IMR-90 (cell line): ENCODE results near the gene SNX22.

Experiments
- TF ChIP-seq, protein P1 (sequence below): fragments of 150-350 bp; IDR thresholded peaks from 2 replicates; pipeline ENCODE4 v1.6.1; 2017; ENCODE audit warnings: mild to moderate bottlenecking, antibody characterized with exemption, low read length, low read depth
- TF ChIP-seq, protein P2 (sequence below): conservative IDR thresholded peaks from 2 replicates; pipeline ENCODE4 v1.5.1; 2012; ENCODE audit warnings: mild to moderate bottlenecking, low read depth, low read length, improper control_type of control experiment

DNA sequence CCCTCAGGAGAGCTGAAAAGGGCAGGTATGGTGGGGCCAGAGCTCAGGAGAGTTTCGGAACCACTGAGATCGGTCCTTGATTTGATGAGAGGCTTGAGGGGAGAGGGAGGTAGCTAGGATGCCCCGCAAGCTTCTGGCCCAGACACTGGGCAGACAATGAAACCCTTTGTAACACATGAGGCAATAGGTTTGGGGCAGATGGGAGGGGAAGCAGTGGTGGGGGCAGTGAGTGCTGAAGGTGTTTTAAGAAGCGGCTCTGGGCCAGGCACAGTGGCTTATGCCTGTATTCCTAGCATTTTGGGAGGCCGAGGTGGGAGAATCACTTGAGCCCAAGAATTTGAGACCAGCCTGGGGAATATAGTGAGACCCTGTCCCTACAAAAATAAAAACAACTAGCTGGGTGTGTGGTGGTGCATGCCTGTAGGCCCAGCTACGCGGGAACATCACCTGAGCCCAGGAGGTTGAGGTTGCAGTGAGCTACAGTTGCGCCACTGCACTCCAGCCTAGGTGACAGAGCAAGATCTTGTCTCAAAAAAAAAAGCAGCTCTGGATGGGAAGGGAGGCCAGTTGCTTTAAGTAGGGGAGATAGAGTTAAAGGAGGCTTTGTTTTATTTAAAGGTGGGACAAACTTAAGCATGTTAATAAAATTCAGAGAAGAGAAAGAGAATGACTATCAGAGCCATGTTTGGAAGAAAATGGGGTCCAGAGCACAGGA is 9.6 kb upstream of the SNX22 start:
- TF ChIP-seq, protein P1, sequence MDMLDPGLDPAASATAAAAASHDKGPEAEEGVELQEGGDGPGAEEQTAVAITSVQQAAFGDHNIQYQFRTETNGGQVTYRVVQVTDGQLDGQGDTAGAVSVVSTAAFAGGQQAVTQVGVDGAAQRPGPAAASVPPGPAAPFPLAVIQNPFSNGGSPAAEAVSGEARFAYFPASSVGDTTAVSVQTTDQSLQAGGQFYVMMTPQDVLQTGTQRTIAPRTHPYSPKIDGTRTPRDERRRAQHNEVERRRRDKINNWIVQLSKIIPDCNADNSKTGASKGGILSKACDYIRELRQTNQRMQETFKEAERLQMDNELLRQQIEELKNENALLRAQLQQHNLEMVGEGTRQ, result no peak
- TF ChIP-seq, protein P2, sequence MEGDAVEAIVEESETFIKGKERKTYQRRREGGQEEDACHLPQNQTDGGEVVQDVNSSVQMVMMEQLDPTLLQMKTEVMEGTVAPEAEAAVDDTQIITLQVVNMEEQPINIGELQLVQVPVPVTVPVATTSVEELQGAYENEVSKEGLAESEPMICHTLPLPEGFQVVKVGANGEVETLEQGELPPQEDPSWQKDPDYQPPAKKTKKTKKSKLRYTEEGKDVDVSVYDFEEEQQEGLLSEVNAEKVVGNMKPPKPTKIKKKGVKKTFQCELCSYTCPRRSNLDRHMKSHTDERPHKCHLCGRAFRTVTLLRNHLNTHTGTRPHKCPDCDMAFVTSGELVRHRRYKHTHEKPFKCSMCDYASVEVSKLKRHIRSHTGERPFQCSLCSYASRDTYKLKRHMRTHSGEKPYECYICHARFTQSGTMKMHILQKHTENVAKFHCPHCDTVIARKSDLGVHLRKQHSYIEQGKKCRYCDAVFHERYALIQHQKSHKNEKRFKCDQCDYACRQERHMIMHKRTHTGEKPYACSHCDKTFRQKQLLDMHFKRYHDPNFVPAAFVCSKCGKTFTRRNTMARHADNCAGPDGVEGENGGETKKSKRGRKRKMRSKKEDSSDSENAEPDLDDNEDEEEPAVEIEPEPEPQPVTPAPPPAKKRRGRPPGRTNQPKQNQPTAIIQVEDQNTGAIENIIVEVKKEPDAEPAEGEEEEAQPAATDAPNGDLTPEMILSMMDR, result no peak
